ENCODE results near the gene NMRAL1.

The NMRAL1 gene

DNA sequence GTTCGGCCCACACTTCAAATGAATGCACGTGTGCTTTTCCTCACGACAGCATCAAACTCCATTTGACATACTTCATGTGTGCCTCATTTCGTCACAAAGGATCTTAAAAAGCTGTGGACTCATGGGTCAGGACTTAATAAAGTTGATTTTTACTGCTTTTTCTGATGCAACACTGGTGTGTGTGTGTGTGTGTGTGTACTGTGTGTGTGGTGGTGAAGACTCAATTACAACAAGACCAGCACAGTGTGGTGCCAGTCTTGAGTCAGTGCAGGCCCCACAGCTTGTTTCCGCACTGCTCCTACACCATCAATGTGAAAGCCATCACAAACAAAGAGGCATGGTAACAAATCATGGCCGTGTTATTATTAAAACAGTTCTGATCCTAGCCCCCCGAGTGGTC is 46.5 kb upstream of the NMRAL1 start:
- no peaks in the 10 kb centered on the region for H3K9me2 ChIP-seq (replicated peaks; ENCODE audit: insufficient read depth, low read length)
- H3F3A ChIP-seq (ENCODE audit: insufficient read depth): 0 out of 2 replicates have a peak, but pooled peaks cover 2% of the 10 kb centered on the region
- H3K79me2 ChIP-seq (ENCODE audit: insufficient read depth, low read length): no peaks in the 10 kb centered on the region
- no peaks in the 10 kb centered on the region for H3K9me3 ChIP-seq (ENCODE audit: insufficient read depth, low read length)
- no peak overlapping the region for H3K27ac ChIP-seq (ENCODE audit: low read depth, low read length)
- no peak overlapping the region for H3K9ac ChIP-seq (ENCODE audit: low read length)
- H3K36me3 ChIP-seq (ENCODE audit: low read length): no peaks in the 10 kb centered on the region
- TF ChIP-seq, protein P1, sequence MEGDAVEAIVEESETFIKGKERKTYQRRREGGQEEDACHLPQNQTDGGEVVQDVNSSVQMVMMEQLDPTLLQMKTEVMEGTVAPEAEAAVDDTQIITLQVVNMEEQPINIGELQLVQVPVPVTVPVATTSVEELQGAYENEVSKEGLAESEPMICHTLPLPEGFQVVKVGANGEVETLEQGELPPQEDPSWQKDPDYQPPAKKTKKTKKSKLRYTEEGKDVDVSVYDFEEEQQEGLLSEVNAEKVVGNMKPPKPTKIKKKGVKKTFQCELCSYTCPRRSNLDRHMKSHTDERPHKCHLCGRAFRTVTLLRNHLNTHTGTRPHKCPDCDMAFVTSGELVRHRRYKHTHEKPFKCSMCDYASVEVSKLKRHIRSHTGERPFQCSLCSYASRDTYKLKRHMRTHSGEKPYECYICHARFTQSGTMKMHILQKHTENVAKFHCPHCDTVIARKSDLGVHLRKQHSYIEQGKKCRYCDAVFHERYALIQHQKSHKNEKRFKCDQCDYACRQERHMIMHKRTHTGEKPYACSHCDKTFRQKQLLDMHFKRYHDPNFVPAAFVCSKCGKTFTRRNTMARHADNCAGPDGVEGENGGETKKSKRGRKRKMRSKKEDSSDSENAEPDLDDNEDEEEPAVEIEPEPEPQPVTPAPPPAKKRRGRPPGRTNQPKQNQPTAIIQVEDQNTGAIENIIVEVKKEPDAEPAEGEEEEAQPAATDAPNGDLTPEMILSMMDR (IDR thresholded peaks at IDR 0.05; ENCODE audit: insufficient read depth, low read length, poor library complexity, severe bottlenecking): no peak
- no peak for TF ChIP-seq EZH2phosphoT487 (conservative IDR thresholded peaks at IDR 0.05; ENCODE audit: low read length)
- no peaks in the 10 kb centered on the region for H4K20me1 ChIP-seq (ENCODE audit: low read depth, low read length)
- H3K4me2 ChIP-seq (ENCODE audit: low read depth, low read length, poor library complexity, severe bottlenecking): no peak overlapping the region
- no peak overlapping the region for H2AFZ ChIP-seq (ENCODE audit: low read depth, low read length, severe bottlenecking)
- no peak overlapping the region for H3K4me3 ChIP-seq (ENCODE audit: insufficient read depth, low read length, poor library complexity, severe bottlenecking)
- no peaks in the 10 kb centered on the region for H3K27me3 ChIP-seq (ENCODE audit: low read length)

DNA sequence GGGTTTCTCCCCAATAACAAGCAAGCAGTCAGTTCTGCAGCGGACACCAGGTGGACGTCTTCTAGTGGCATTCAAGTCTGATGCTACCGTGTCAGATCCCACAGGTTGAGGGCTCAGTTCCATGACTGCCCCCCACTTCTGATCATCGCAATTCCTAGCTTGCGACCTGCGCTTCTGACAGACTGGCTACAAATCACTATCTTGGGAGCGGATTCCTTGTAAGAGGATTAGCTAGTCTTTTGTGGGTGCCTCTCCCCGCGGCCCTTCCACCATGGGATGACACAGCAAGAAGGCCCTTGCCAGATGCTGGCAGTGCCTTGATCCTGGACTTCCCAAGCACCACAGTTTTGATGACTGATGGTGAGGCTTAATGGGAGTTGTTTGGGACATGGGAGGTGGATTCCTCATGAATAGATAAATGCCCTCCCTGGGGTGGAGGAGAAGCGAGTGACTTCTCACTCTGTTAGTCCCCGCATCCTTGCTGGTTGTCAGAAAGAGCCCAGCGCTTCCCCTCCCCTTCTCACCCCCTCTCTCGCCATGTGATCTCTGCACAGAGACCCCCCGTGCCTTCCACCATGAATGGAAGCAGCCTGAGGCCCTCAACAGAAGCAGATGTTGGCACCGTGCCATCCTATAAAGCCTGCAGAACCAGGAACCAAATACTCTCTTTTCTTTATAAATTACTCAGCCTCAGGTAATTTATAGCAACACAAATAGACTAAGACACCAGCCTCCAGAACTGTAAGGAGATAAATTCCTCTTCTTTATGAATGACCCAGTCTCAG is 45.0 kb upstream of the NMRAL1 start:
- H3K4me2 ChIP-seq (ENCODE audit: low read depth, low read length, poor library complexity, severe bottlenecking): no peak overlapping the region
- no peak overlapping the region for H3K27ac ChIP-seq (ENCODE audit: low read depth, low read length)
- H3K79me2 ChIP-seq (ENCODE audit: insufficient read depth, low read length): no peaks in the 10 kb centered on the region
- no peaks in the 10 kb centered on the region for H3K27me3 ChIP-seq (ENCODE audit: low read length)
- H3K9ac ChIP-seq (ENCODE audit: low read length): no peak overlapping the region
- no peak overlapping the region for H2AFZ ChIP-seq (ENCODE audit: low read depth, low read length, severe bottlenecking)
- H3F3A ChIP-seq (ENCODE audit: insufficient read depth): peaks cover 10% of the 10 kb centered on the region; the same call in 1 of the 2 replicates
- no peak for TF ChIP-seq EZH2phosphoT487 (conservative IDR thresholded peaks at IDR 0.05; ENCODE audit: low read length)
- TF ChIP-seq, protein P1 (IDR thresholded peaks at IDR 0.05; ENCODE audit: insufficient read depth, low read length, poor library complexity, severe bottlenecking): no peak
- H3K4me3 ChIP-seq (ENCODE audit: insufficient read depth, low read length, poor library complexity, severe bottlenecking): no peak overlapping the region
- H4K20me1 ChIP-seq (ENCODE audit: low read depth, low read length): no peaks in the 10 kb centered on the region
- H3K36me3 ChIP-seq (ENCODE audit: low read length): no peaks in the 10 kb centered on the region
- no peaks in the 10 kb centered on the region for H3K9me3 ChIP-seq (ENCODE audit: insufficient read depth, low read length)
- H3K9me2 ChIP-seq (replicated peaks; ENCODE audit: insufficient read depth, low read length): no peaks in the 10 kb centered on the region

DNA sequence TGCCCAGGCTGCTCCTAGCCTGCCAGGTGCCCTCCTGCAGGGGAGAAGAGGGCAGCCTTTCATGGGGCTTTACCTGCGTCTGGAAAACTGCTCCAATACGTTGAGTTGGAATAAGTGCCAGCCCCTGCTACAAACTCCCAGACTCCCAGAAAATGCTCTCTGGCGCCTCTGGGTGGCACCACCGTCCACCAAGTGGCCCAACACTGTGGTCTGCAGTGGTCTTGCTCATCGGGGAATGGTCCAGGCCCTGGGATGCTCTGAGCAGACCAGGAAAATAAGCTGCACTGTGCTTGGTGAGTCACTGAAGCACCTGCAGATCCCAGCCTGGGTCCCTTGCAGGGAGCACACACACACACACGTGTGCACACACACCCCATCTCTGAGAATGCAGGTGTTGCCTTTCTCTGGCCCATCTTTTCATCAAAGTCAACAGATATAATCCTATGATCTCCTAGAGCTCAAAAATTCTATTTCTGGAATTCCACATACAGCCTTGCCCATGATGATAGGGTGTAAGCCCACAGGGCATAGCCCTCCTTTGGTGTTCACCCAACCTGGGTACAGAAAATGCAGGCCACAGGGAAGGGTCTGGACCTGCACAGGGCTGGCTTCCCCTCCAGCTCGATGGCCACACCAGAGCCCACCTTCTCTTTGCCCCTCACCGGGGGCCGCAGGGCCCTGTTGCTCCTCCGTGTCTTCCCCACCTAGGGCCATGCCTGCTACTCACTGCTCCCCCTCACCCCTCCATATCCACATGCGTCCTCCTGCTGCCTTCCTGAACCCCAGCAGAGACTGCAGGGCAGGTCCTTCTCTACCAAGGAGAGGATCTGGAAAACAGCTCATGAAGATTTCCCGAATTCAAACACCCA is 43.6 kb upstream of the NMRAL1 start:
- no peak overlapping the region for H3K4me3 ChIP-seq (ENCODE audit: insufficient read depth, low read length, poor library complexity, severe bottlenecking)
- no peak overlapping the region for H3K9ac ChIP-seq (ENCODE audit: low read length)
- TF ChIP-seq, protein P1 (IDR thresholded peaks at IDR 0.05; ENCODE audit: insufficient read depth, low read length, poor library complexity, severe bottlenecking): peak; percentile 70
- no peak for TF ChIP-seq EZH2phosphoT487 (conservative IDR thresholded peaks at IDR 0.05; ENCODE audit: low read length)
- H3K36me3 ChIP-seq (ENCODE audit: low read length): no peaks in the 10 kb centered on the region
- no peak overlapping the region for H2AFZ ChIP-seq (ENCODE audit: low read depth, low read length, severe bottlenecking)
- no peaks in the 10 kb centered on the region for H3K9me2 ChIP-seq (replicated peaks; ENCODE audit: insufficient read depth, low read length)
- H3K27me3 ChIP-seq (ENCODE audit: low read length): no peaks in the 10 kb centered on the region
- no peaks in the 10 kb centered on the region for H3K9me3 ChIP-seq (ENCODE audit: insufficient read depth, low read length)
- H3K4me2 ChIP-seq (ENCODE audit: low read depth, low read length, poor library complexity, severe bottlenecking): no peak overlapping the region
- H3F3A ChIP-seq (ENCODE audit: insufficient read depth): peaks cover 10% of the 10 kb centered on the region; the same call in 1 of the 2 replicates
- no peaks in the 10 kb centered on the region for H4K20me1 ChIP-seq (ENCODE audit: low read depth, low read length)
- no peaks in the 10 kb centered on the region for H3K79me2 ChIP-seq (ENCODE audit: insufficient read depth, low read length)
- no peak overlapping the region for H3K27ac ChIP-seq (ENCODE audit: low read depth, low read length)

All from SU-DHL-6 (cell line).